K562 (cell line): ENCODE data around the gene PRXL2B. TPM values are rescaled to one million over a fixed set of nuclear protein-coding genes. Genes with fewer than 3 reads are reported as not detected.

ENCODE experiments used
- ATAC-seq: fragments of 200-7000 bp; cut with Tn5 transposase; 3 replicates; pipeline ENCODE4 v1.9.1; 2020; ENCODE audit warnings: moderate library complexity
- BruUV-seq: library from RNA; stranded (reverse); fragments of 400-500 nt; replicated peaks from 2 replicates; lab custom pipeline; 2021; lab: Mats Ljungman, UMichigan
- CTCF ChIA-PET: fragments of 300-600 bp; formaldehyde crosslinking; extraction: SDS; loops from one replicate; lab custom pipeline; 2021; ENCODE audit warnings: low intra/inter-chr PET ratio; lab: Yijun Ruan, JAX
- POLR2A ChIA-PET: fragments of 300-600, 350-650 bp; sonication (Branson Sonifier 250); formaldehyde crosslinking; extraction: SDS; loops from one replicate; lab custom pipeline; 2021; ENCODE audit warnings: antibody characterized with exemption, inconsistent platforms; lab: Yijun Ruan, JAX
- DNase-seq, 4 experiments: peaks; one replicate each; pipeline versions ENCODE4 v3.0.0 to v3.0.0-alpha.2; 2011 to 2018; ENCODE audit warnings: low spot score in 3 of 4, mixed read lengths in 3 of 4; ENCODE audit errors: extremely low read depth in 1 of 4
- FAIRE-seq: peaks from 2 replicates; lab custom pipeline; 2011; peaks lifted over from hg19 to GRCh38; lab: Jason Lieb, UNC
- H2AFZ ChIP-seq: 2 replicates; pipeline ENCODE4 v1.6.0; 2011; ENCODE audit warnings: low read depth, low read length, control low read depth, inconsistent platforms
- H3K27ac ChIP-seq: fragments of 200-600 bp; 3 replicates; pipeline ENCODE4 v1.8.0; 2011; ENCODE audit warnings: low read depth, mild to moderate bottlenecking, control low read depth, inconsistent platforms, low read length, moderate library complexity, mixed read lengths; ENCODE audit errors: extremely low read depth
- H3K27me3 ChIP-seq, 2 experiments: fragments of 300-600 bp in 1 of 2; 2 replicates in 1 of 2; 3 replicates in 1 of 2; pipeline versions ENCODE4 v1.6.0 to v1.8.0; 2011; ENCODE audit warnings: inconsistent platforms in 2 of 2, low read length in 2 of 2, mild to moderate bottlenecking in 1 of 2, mixed read lengths in 1 of 2, moderate library complexity in 1 of 2; ENCODE audit not compliant: control insufficient read depth in 2 of 2, insufficient read depth in 2 of 2
- H3K36me3 ChIP-seq: fragments of 300-600 bp; 3 replicates; pipeline ENCODE4 v1.8.0; 2011; ENCODE audit warnings: mild to moderate bottlenecking, low read length, inconsistent platforms; ENCODE audit not compliant: control insufficient read depth, insufficient read depth
- H3K4me1 ChIP-seq, 2 experiments: fragments of 200-600 bp in 1 of 2; replicated peaks in 1 of 2; 2 replicates in 1 of 2; 3 replicates in 1 of 2; pipeline versions ENCODE4 v1.5.1 to v1.8.0; 2011; ENCODE audit warnings: inconsistent platforms in 2 of 2, low read length in 2 of 2, mild to moderate bottlenecking in 1 of 2, mixed read lengths in 1 of 2, moderate library complexity in 1 of 2; ENCODE audit not compliant: control insufficient read depth in 2 of 2, insufficient read depth in 2 of 2
- H3K4me2 ChIP-seq: 2 replicates; pipeline ENCODE4 v1.6.1; 2011; ENCODE audit warnings: low read length, control low read depth, inconsistent platforms, mixed read lengths; ENCODE audit not compliant: insufficient read depth
- H3K4me3 ChIP-seq: fragments of 200-600 bp; sonication (generic), shearing (Covaris generic); 2 replicates; pipeline ENCODE4 v1.5.1; 2016; ENCODE audit warnings: control low read depth, inconsistent platforms
- H3K79me2 ChIP-seq: fragments of 200-600 bp; 3 replicates; pipeline ENCODE4 v1.8.0; 2011; ENCODE audit warnings: low read length, inconsistent platforms; ENCODE audit not compliant: control insufficient read depth, insufficient read depth
- H3K9ac ChIP-seq, 2 experiments: 2 replicates each; pipeline versions ENCODE4 v1.6.0 to v1.6.1; 2011; ENCODE audit warnings: low read depth in 2 of 2, low read length in 2 of 2, control low read depth in 1 of 2, inconsistent platforms in 1 of 2, mild to moderate bottlenecking in 1 of 2, mixed read lengths in 1 of 2; ENCODE audit not compliant: insufficient read depth in 1 of 2
- H3K9me1 ChIP-seq: one replicate; pipeline ENCODE4 v1.6.0; 2011; ENCODE audit warnings: inconsistent platforms, mild to moderate bottlenecking, low read length, moderate library complexity; ENCODE audit not compliant: control insufficient read depth, insufficient read depth
- H3K9me3 ChIP-seq: replicated peaks from 2 replicates; pipeline ENCODE4 v1.5.1; 2011; ENCODE audit warnings: low read depth, low read length, inconsistent platforms; ENCODE audit not compliant: control insufficient read depth, insufficient read depth
- H4K20me1 ChIP-seq: replicated peaks from 2 replicates; pipeline ENCODE4 v1.6.1; 2011; ENCODE audit warnings: low read length, inconsistent platforms, mixed read lengths; ENCODE audit not compliant: control insufficient read depth, insufficient read depth
- DPF2 ChIP-seq: fragments of 450-650 bp; IDR thresholded peaks from 2 replicates; pipeline ENCODE4 v1.6.1; 2016
- PHF8 ChIP-seq: fragments of 200-600 bp; sonication (generic); IDR thresholded peaks from 2 replicates; pipeline ENCODE4 v1.6.1; 2012; ENCODE audit warnings: mixed run types, mild to moderate bottlenecking, inconsistent platforms, low read length, moderate library complexity, borderline replicate concordance
- PURB ChIP-seq: sonication (generic); formaldehyde crosslinking; IDR thresholded peaks from 2 replicates; pipeline ENCODE4 v1.9.0; 2021; ENCODE audit warnings: low read depth, mild to moderate bottlenecking, missing genetic modification reagents
- RBBP5 ChIP-seq: fragments of 200-600 bp; sonication (generic); IDR thresholded peaks from 2 replicates; pipeline ENCODE4 v1.6.1; 2012; ENCODE audit warnings: borderline replicate concordance, mild to moderate bottlenecking, low read length, control low read depth, inconsistent platforms; ENCODE audit not compliant: insufficient read depth, poor library complexity, severe bottlenecking
- RBFOX2 ChIP-seq: fragments of 200-400 bp; formaldehyde crosslinking; IDR thresholded peaks from 2 replicates; pipeline ENCODE4 v1.6.1; 2017; ENCODE audit warnings: low read depth, mild to moderate bottlenecking, low read length, moderate library complexity
- REST ChIP-seq, 2 experiments: fragments of 450-650 bp; formaldehyde crosslinking in 1 of 2; IDR thresholded peaks; 2 replicates each; pipeline versions ENCODE4 v1.4.0 to v1.6.1; 2014 to 2020; ENCODE audit warnings: mild to moderate bottlenecking in 2 of 2, borderline replicate concordance in 1 of 2, low read depth in 1 of 2
- SMARCE1 ChIP-seq: fragments of 450-650 bp; IDR thresholded peaks from 2 replicates; pipeline ENCODE4 v1.7.1; 2016; ENCODE audit warnings: mild to moderate bottlenecking
- TAF7 ChIP-seq: fragments of 450-650 bp; IDR thresholded peaks from 2 replicates; pipeline ENCODE4 v1.6.1; 2016; ENCODE audit warnings: missing genetic modification characterization, missing compliant biosample characterization
- ZNF140 ChIP-seq: fragments of 250-450 bp; sonication (Bioruptor Pico); IDR thresholded peaks from 2 replicates; pipeline ENCODE4 v1.8.0; 2021; ENCODE audit warnings: moderate library complexity, mild to moderate bottlenecking, inconsistent platforms
- ZNF518B ChIP-seq: fragments of 250-450 bp; sonication (Bioruptor Pico); IDR thresholded peaks from 2 replicates; pipeline ENCODE4 v1.5.0; 2021; ENCODE audit warnings: mild to moderate bottlenecking, moderate library complexity
- WGBS: fragments of 100-300 bp; shearing (Covaris generic); methylation state at CpG from one replicate; pipeline ENCODE4 v1.1.6; 2016; ENCODE audit warnings: low coverage, mixed read lengths; ENCODE audit not compliant: insufficient coverage; ENCODE audit errors: missing lambda C conversion rate; 5-methylcytosine and 5-hydroxymethylcytosine counted together
- in situ Hi-C: fragments of 300-500 bp; cut with MboI; formaldehyde crosslinking; loops from 4 replicates; pipeline ENCODE4 v1.15.0; 2018; ENCODE audit warnings: inconsistent platforms, mixed read lengths
- intact Hi-C: fragments of 100-400 bp; cut with micrococcal nuclease; formaldehyde crosslinking; loops from 2 replicates; pipeline ENCODE4 v1.14.2; 2022
- polyA plus RNA-seq, 8 experiments: library from polyadenylated mRNA; depleted of rRNA in 4 of 8; stranded (reverse) in 5 of 8; unstranded in 3 of 8; fragments of >200 nt; fragmentation: Nextera tagmentation in 2 of 8; fragmentation: Illumina TruSeq in 1 of 8; extraction: Ambion mirVana in 2 of 8; extraction: Trizol in 1 of 8; gene quantifications; 2 replicates each; pipeline versions ENCODE4 v1.2.1 to v1.2.3, GENCODE V29; 2011 to 2014; ENCODE audit warnings: inconsistent platforms in 1 of 8, missing spikeins in 1 of 8
- total RNA-seq, 7 experiments: library from RNA; depleted of rRNA in 6 of 7; stranded (reverse); fragments of >200 nt in 6 of 7; fragmentation: Illumina TruSeq in 2 of 7; extraction: Trizol in 2 of 7; gene quantifications; 2 replicates each; pipeline versions ENCODE4 v1.2.1 to v1.2.3, GENCODE V29; 2011 to 2021; ENCODE audit warnings: low replicate concordance in 1 of 7

The PRXL2B gene
- total and polyA plus RNA-seq, 9 of the 15 experiments (the other 6 are each of a cell fraction or from before 2014, with no cell fraction given): 0.99 to 25.3 (median 11.8) TPM

GRCh38 chr1:2556277-2556677 is 30.3 kb upstream of the PRXL2B start, which contains the start of gene TNFRSF14:
TSS of gene TNFRSF14 (plus strand) at chr1:2556371. CDS start at chr1:2556665, 294 bp downstream.
- Histone ChIP-seq H3K9ac (peak within 1 kb of the TSS; percentile 51 to 92; a peak in 3 of 4 replicates), H3K9me1 (no peaks in the 10 kb centered on the region), H3K4me2 (peak within 1 kb of the TSS; percentile 69), H4K20me1 (no peaks in the 10 kb centered on the region), H3K27me3 (0 out of 5 replicates have a peak, but pooled peaks cover 0 to 4% of the 10 kb centered on the region in 2 experiments), H3K79me2 (no peaks in the 10 kb centered on the region), H3K27ac (peak within 1 kb of the TSS; percentile 51; the same call in 1 of the 3 replicates), H3K4me1 (peaks cover 26 to 82% of the 10 kb centered on the region in 2 experiments), H3K4me3 (peak within 1 kb of the TSS; percentile 25), H3K36me3 (no peaks in the 10 kb centered on the region), H3K9me3 (no peaks in the 10 kb centered on the region), H2AFZ (peak within 1 kb of the TSS; percentile 86)
- intact Hi-C loops: no loop called here
- in situ Hi-C loops: no loop called here
- FAIRE-seq (peak; percentile 46), ATAC-seq (peak; percentile 47), DNase-seq (peak in 3 of 4 experiments; percentile 42 to 55 (median 52))
- no TSS peak for BruUV-seq
- ChIA-PET CTCF (interaction anchor here (1.4 to 2.7 kb wide), 2 partner anchors 142 to 230 kb away, joined by 7 to 22 read pairs; no protein-coding TSS in a partner anchor), POLR2A (interaction anchor here (0.5 to 1.8 kb wide), 6 partner anchors 9 to 385 kb away, joined by 3 to 8 read pairs (median 3); partner anchors contain the start of gene PRXL2B)
- WGBS: 9% methylated on average over 15 of the region's 16 CpGs
- TF ChIP-seq RBFOX2 (peak; percentile 42; the same call in 1 of the 2 replicates), RBBP5 (peak; percentile 23), SMARCE1 (peak; percentile 13; the same call in 1 of the 2 replicates), TAF7 (tag) (peak; percentile 57), ZNF518B (CRISPR knock-in tag) (no peak), PHF8 (peak; percentile 57; the same call in 1 of the 2 replicates), DPF2 (no peak), REST (IDR thresholded peaks at IDR 0.05; ENCODE audit: borderline replicate concordance) (peak; percentile 64), REST (CRISPR knock-in tag; IDR thresholded peaks at IDR 0.05; ENCODE audit: low read depth) (no peak), PURB (CRISPR knock-in tag) (no peak), ZNF140 (no peak)
